Osteoblast (primary cell): Measurements from ENCODE around the gene TUBB1. TPM values are rescaled to one million over a fixed set of nuclear protein-coding genes. Genes with fewer than 3 reads are reported as not detected.

Source experiments
- DNase-seq: peaks from one replicate; pipeline ENCODE4 v3.0.0; 2011; ENCODE audit warnings: low spot score, mixed read lengths; ENCODE audit not compliant: insufficient read length; ENCODE audit errors: missing footprints
- H2AFZ ChIP-seq: 2 replicates; pipeline ENCODE4 v1.6.0; 2011; ENCODE audit warnings: mild to moderate bottlenecking, low read length
- H3K27ac ChIP-seq: 2 replicates; pipeline ENCODE4 v1.5.1; 2011; ENCODE audit warnings: mild to moderate bottlenecking, low read depth, low read length, moderate library complexity
- H3K27me3 ChIP-seq: 2 replicates; pipeline ENCODE4 v1.6.0; 2012; ENCODE audit warnings: mild to moderate bottlenecking, control low read depth, inconsistent platforms, low read length, moderate library complexity; ENCODE audit not compliant: insufficient read depth
- H3K36me3 ChIP-seq: 2 replicates; pipeline ENCODE4 v1.5.1; 2011; ENCODE audit warnings: mild to moderate bottlenecking, low read length, control low read depth, moderate library complexity; ENCODE audit not compliant: insufficient read depth
- H3K4me1 ChIP-seq: 2 replicates; pipeline ENCODE4 v1.5.1; 2011; ENCODE audit warnings: mild to moderate bottlenecking, low read length, control low read depth, moderate library complexity; ENCODE audit not compliant: insufficient read depth
- H3K4me2 ChIP-seq: 2 replicates; pipeline ENCODE4 v1.6.0; 2011; ENCODE audit warnings: mild to moderate bottlenecking, low read length; ENCODE audit not compliant: insufficient read depth
- H3K4me3 ChIP-seq: fragments of 200-600 bp; sonication (generic); 3 replicates; pipeline ENCODE4 v1.5.1; 2012; ENCODE audit warnings: mild to moderate bottlenecking, low read length, inconsistent platforms; ENCODE audit not compliant: insufficient read depth
- H3K79me2 ChIP-seq: 2 replicates; pipeline ENCODE4 v1.6.0; 2012; ENCODE audit warnings: mild to moderate bottlenecking, low read length, control low read depth, inconsistent platforms; ENCODE audit not compliant: insufficient read depth
- H3K9me3 ChIP-seq: 2 replicates; pipeline ENCODE4 v1.5.1; 2011; ENCODE audit warnings: low read depth, low read length, control low read depth
- H4K20me1 ChIP-seq: 2 replicates; pipeline ENCODE4 v1.6.0; 2012; ENCODE audit warnings: mild to moderate bottlenecking, low read length, control low read depth; ENCODE audit not compliant: insufficient read depth
- total RNA-seq: library from RNA; depleted of rRNA; stranded (reverse); fragments of >200 nt; gene quantifications from 2 replicates; pipeline ENCODE4 v1.2.3, GENCODE V29; 2012
- TF ChIP-seq, protein P1 (sequence below): IDR thresholded peaks from 2 replicates; pipeline ENCODE4 v1.5.1; 2011; ENCODE audit warnings: mild to moderate bottlenecking, low read depth, low read length, moderate library complexity; ENCODE audit errors: extremely low read depth

TUBB1 gene
- total RNA-seq, 1 donor, result not detected

- peaks cover 8% of the 10 kb centered on the region for H3K4me1 ChIP-seq
- H3K27me3 ChIP-seq, result peaks cover 5% of the 10 kb centered on the region
- H3K36me3 ChIP-seq, result no peaks in the 10 kb centered on the region
- no peaks in the 10 kb centered on the region for H3K79me2 ChIP-seq
- no peak overlapping the region for H3K4me3 ChIP-seq
- peak overlapping the region; percentile 71 for H3K4me2 ChIP-seq
- DNase-seq, result peak; percentile 27
- TF ChIP-seq, protein P1, sequence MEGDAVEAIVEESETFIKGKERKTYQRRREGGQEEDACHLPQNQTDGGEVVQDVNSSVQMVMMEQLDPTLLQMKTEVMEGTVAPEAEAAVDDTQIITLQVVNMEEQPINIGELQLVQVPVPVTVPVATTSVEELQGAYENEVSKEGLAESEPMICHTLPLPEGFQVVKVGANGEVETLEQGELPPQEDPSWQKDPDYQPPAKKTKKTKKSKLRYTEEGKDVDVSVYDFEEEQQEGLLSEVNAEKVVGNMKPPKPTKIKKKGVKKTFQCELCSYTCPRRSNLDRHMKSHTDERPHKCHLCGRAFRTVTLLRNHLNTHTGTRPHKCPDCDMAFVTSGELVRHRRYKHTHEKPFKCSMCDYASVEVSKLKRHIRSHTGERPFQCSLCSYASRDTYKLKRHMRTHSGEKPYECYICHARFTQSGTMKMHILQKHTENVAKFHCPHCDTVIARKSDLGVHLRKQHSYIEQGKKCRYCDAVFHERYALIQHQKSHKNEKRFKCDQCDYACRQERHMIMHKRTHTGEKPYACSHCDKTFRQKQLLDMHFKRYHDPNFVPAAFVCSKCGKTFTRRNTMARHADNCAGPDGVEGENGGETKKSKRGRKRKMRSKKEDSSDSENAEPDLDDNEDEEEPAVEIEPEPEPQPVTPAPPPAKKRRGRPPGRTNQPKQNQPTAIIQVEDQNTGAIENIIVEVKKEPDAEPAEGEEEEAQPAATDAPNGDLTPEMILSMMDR, result no peak
- H2AFZ ChIP-seq, result peak overlapping the region; percentile 53
- no peaks in the 10 kb centered on the region for H3K9me3 ChIP-seq
- no peaks in the 10 kb centered on the region for H4K20me1 ChIP-seq
- H3K27ac ChIP-seq, result no peak overlapping the region
Observed at GRCh38 chr20:59064214-59064722, 45.0 kb downstream of the TUBB1 start.

DNA sequence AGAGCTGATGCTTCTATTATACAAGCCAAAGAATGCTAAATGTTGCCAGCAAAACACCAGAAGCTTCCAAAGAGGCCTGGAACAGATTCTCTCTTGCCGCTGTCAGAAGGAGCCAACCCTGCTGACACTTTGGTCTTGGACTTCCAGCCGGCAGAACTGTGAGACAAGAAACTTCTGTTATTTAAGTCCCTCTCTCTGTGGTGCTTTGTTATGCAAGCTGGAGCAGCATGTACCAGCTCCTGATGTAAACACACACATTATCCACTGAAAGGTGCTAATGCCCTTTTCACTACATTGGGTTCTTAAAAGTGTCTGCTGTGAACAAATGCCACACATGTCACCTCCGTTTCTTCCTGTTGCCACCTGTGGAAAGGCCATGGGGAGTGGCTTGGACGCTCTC, 49.3 kb downstream of the TUBB1 start:
- no peak overlapping the region for H2AFZ ChIP-seq
- TF ChIP-seq, protein P1, result no peak
- no peak overlapping the region for H3K27ac ChIP-seq
- H3K79me2 ChIP-seq, result no peaks in the 10 kb centered on the region
- peaks cover 17% of the 10 kb centered on the region for H3K27me3 ChIP-seq
- no peaks in the 10 kb centered on the region for H3K36me3 ChIP-seq
- H3K9me3 ChIP-seq, result no peaks in the 10 kb centered on the region
- H3K4me3 ChIP-seq, result no peak overlapping the region
- H3K4me1 ChIP-seq, result peaks cover 6% of the 10 kb centered on the region
- H4K20me1 ChIP-seq, result no peaks in the 10 kb centered on the region
- no peak overlapping the region for H3K4me2 ChIP-seq
- DNase-seq, result no peak

- H3K36me3 ChIP-seq, result no peaks in the 10 kb centered on the region
- H3K4me3 ChIP-seq, result no peak overlapping the region
- H3K4me1 ChIP-seq, result peaks cover 2% of the 10 kb centered on the region
- no peaks in the 10 kb centered on the region for H3K79me2 ChIP-seq
- H3K4me2 ChIP-seq, result no peak overlapping the region
- H4K20me1 ChIP-seq, result no peaks in the 10 kb centered on the region
- H3K27me3 ChIP-seq, result peaks cover 21% of the 10 kb centered on the region
- no peak overlapping the region for H3K27ac ChIP-seq
- peak; percentile 17 for DNase-seq
- no peak overlapping the region for H2AFZ ChIP-seq
- H3K9me3 ChIP-seq, result no peaks in the 10 kb centered on the region
- TF ChIP-seq, protein P1, result no peak
Observed at GRCh38 chr20:59069026-59069425, 49.8 kb downstream of the TUBB1 start.

DNA sequence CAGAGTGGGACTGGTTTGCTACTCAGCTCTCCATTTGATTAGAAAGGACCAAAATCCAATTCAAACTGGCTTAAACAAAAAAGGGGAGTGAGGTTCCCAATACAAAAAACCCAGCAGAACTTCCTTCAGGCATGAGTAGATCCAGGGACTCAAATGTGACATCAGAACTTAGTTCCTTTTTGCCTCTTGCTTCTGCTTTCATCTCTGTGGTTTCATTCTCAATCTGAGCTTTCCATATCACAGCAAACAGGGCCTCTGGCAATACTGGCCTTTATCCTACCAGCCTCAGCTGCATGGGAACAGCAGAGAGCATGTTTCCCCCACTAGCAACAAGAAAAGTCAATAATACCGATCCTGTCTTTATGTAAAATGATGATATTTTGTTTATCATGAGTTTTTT, 52.0 kb downstream of the TUBB1 start:
- no peak overlapping the region for H2AFZ ChIP-seq
- no peak overlapping the region for H3K4me2 ChIP-seq
- H3K79me2 ChIP-seq, result no peaks in the 10 kb centered on the region
- H3K36me3 ChIP-seq, result no peaks in the 10 kb centered on the region
- peaks cover 26% of the 10 kb centered on the region for H3K27me3 ChIP-seq
- H3K4me3 ChIP-seq, result no peak overlapping the region
- no peaks in the 10 kb centered on the region for H3K9me3 ChIP-seq
- no peak for DNase-seq
- no peak overlapping the region for H3K27ac ChIP-seq
- TF ChIP-seq, protein P1, result no peak
- H4K20me1 ChIP-seq, result no peaks in the 10 kb centered on the region
- no peaks in the 10 kb centered on the region for H3K4me1 ChIP-seq
